ENCODE data around the gene SLK. TPM values are rescaled to one million over a fixed set of nuclear protein-coding genes. Genes with fewer than 3 reads are reported as not detected.

SLK gene
- total and polyA plus RNA-seq, 2 experiments from 2014 or later: 13.8 to 43.6 TPM

GRCh38 chr10:103969857-103970627 is 3.1 kb downstream of the SLK start:
- Histone ChIP-seq H3K36me3 (replicated peaks; ENCODE audit: insufficient read depth, low read depth) (no peaks in the 10 kb centered on the region), H3K27me3 (no peaks in the 10 kb centered on the region), H3K27ac (no peak overlapping the region), H3K9me3 (ENCODE audit: low read depth) (no peaks in the 10 kb centered on the region), H3K4me1 (ENCODE audit: insufficient read depth) (peaks cover 14% of the 10 kb centered on the region), H3K4me2 (peak overlapping the region; percentile 92), H2AFZ (no peak overlapping the region), H3K9me2 (replicated peaks; ENCODE audit: insufficient read depth) (no peaks in the 10 kb centered on the region), H3K79me2 (peaks cover 70% of the 10 kb centered on the region), H4K20me1 (ENCODE audit: insufficient read depth, poor library complexity, severe bottlenecking) (peaks cover 48% of the 10 kb centered on the region), H3K4me3 (peak overlapping the region; percentile 82)
- TF ChIP-seq EZH2phosphoT487 (IDR thresholded peaks at IDR 0.05; ENCODE audit: low read depth, severe bottlenecking, unreplicated experiment) (no peak), EZH2 (IDR thresholded peaks at IDR 0.05; ENCODE audit: borderline replicate concordance) (no peak), CTCF (IDR thresholded peaks at IDR 0.05; ENCODE audit: poor library complexity) (no peak)
- DNase-seq (ENCODE audit: low spot score): no peak
- WGBS (ENCODE audit: low lambda C conversion rate, missing lambda C conversion rate): 86% methylated on average over 2 of the region's 2 CpGs

- Histone ChIP-seq H3K9me2 (replicated peaks; ENCODE audit: insufficient read depth) (no peaks in the 10 kb centered on the region), H2AFZ (no peak overlapping the region), H3K79me2 (peaks cover 93% of the 10 kb centered on the region), H4K20me1 (ENCODE audit: insufficient read depth, poor library complexity, severe bottlenecking) (peaks cover 48% of the 10 kb centered on the region), H3K36me3 (replicated peaks; ENCODE audit: insufficient read depth, low read depth) (no peaks in the 10 kb centered on the region), H3K9me3 (ENCODE audit: low read depth) (no peaks in the 10 kb centered on the region), H3K4me3 (no peak overlapping the region), H3K27ac (no peak overlapping the region), H3K27me3 (no peaks in the 10 kb centered on the region), H3K4me2 (no peak overlapping the region), H3K4me1 (ENCODE audit: insufficient read depth) (no peaks in the 10 kb centered on the region)
- DNase-seq (ENCODE audit: low spot score): no peak
- WGBS (ENCODE audit: low lambda C conversion rate, missing lambda C conversion rate): 85% methylated on average over 1 of the region's 1 CpG
- TF ChIP-seq CTCF (IDR thresholded peaks at IDR 0.05; ENCODE audit: poor library complexity): no peak
- TF ChIP-seq EZH2 (IDR thresholded peaks at IDR 0.05; ENCODE audit: borderline replicate concordance): no peak
- no peak for TF ChIP-seq EZH2phosphoT487 (IDR thresholded peaks at IDR 0.05; ENCODE audit: low read depth, severe bottlenecking, unreplicated experiment)
Observed at GRCh38 chr10:103975169-103975568, 8.2 kb downstream of the SLK start.

- Histone ChIP-seq H3K9me3 (ENCODE audit: low read depth) (no peaks in the 10 kb centered on the region), H3K4me2 (no peak overlapping the region), H3K27ac (no peak overlapping the region), H4K20me1 (ENCODE audit: insufficient read depth, poor library complexity, severe bottlenecking) (peaks cover 32% of the 10 kb centered on the region), H3K79me2 (peaks cover 93% of the 10 kb centered on the region), H3K4me3 (no peak overlapping the region), H3K4me1 (ENCODE audit: insufficient read depth) (no peaks in the 10 kb centered on the region), H3K9me2 (replicated peaks; ENCODE audit: insufficient read depth) (no peaks in the 10 kb centered on the region), H3K36me3 (replicated peaks; ENCODE audit: insufficient read depth, low read depth) (no peaks in the 10 kb centered on the region), H3K27me3 (no peaks in the 10 kb centered on the region), H2AFZ (no peak overlapping the region)
- WGBS (ENCODE audit: low lambda C conversion rate, missing lambda C conversion rate): 89% methylated on average over 2 of the region's 2 CpGs
- no peak for TF ChIP-seq EZH2phosphoT487 (IDR thresholded peaks at IDR 0.05; ENCODE audit: low read depth, severe bottlenecking, unreplicated experiment)
- no peak for TF ChIP-seq EZH2 (IDR thresholded peaks at IDR 0.05; ENCODE audit: borderline replicate concordance)
- no peak for TF ChIP-seq CTCF (IDR thresholded peaks at IDR 0.05; ENCODE audit: poor library complexity)
- DNase-seq (ENCODE audit: low spot score): no peak
Observed at GRCh38 chr10:103977204-103977603, 10.3 kb downstream of the SLK start.
